T-helper 1 cell treated with Interleukin-12 subunit alpha and Interleukin-12 subunit beta and Interleukin-4 antibody, amounts not matched to agents 30 μg/mL and 1 μg/mL, for 36 hours (primary cell): ENCODE results near the gene ZNF83.
"Not testable (repeated sequence)": the region's sequence is repeated elsewhere in the genome, so short reads cannot be mapped to it uniquely, and the experiment has no call there.

ENCODE experiments used
- H3K27ac Mint-ChIP-seq: one replicate; pipeline ENCODE4 v1.8.0; 2021; ENCODE audit warnings: mild to moderate bottlenecking, mixed read lengths
- H3K27me3 Mint-ChIP-seq: one replicate; pipeline ENCODE4 v1.8.0; 2021; ENCODE audit warnings: low read depth, mixed read lengths
- H3K36me3 Mint-ChIP-seq: one replicate; pipeline ENCODE4 v1.8.0; 2021; ENCODE audit warnings: low read depth, mixed read lengths
- H3K4me1 Mint-ChIP-seq: one replicate; pipeline ENCODE4 v1.8.0; 2021; ENCODE audit warnings: low read depth, mixed read lengths
- H3K4me3 Mint-ChIP-seq: one replicate; pipeline ENCODE4 v1.8.0; 2021; ENCODE audit warnings: mild to moderate bottlenecking, moderate library complexity, mixed read lengths
- H3K9me3 Mint-ChIP-seq: one replicate; pipeline ENCODE4 v1.8.0; 2021; ENCODE audit warnings: mixed read lengths

ZNF83 gene

GRCh38 chr19:52613299-52613906, 24.8 kb downstream of the ZNF83 start:
- Mint-ChIP-seq H3K27me3 (no peaks in the 10 kb centered on the region), H3K9me3 (peaks cover 75% of the 10 kb centered on the region), H3K36me3 (peaks cover 74% of the 10 kb centered on the region), H3K4me1 (peaks cover 4% of the 10 kb centered on the region), H3K27ac (no peak overlapping the region), H3K4me3 (no peak overlapping the region)

GRCh38 chr19:52603558-52604207, 34.5 kb downstream of the ZNF83 start:
- H3K4me1 Mint-ChIP-seq = peaks cover 13% of the 10 kb centered on the region
- H3K4me3 Mint-ChIP-seq = no peak overlapping the region
- no peak overlapping the region for H3K27ac Mint-ChIP-seq
- peaks cover 50% of the 10 kb centered on the region for H3K9me3 Mint-ChIP-seq
- H3K36me3 Mint-ChIP-seq = peaks cover 47% of the 10 kb centered on the region
- H3K27me3 Mint-ChIP-seq = no peaks in the 10 kb centered on the region

GRCh38 chr19:52602941-52603340, 35.2 kb downstream of the ZNF83 start:
- H3K36me3 Mint-ChIP-seq = peaks cover 43% of the 10 kb centered on the region
- peaks cover 13% of the 10 kb centered on the region for H3K4me1 Mint-ChIP-seq
- no peak overlapping the region for H3K27ac Mint-ChIP-seq
- H3K9me3 Mint-ChIP-seq = peaks cover 49% of the 10 kb centered on the region
- H3K4me3 Mint-ChIP-seq = no peak overlapping the region
- no peaks in the 10 kb centered on the region for H3K27me3 Mint-ChIP-seq

GRCh38 chr19:52601974-52602366, 36.2 kb downstream of the ZNF83 start:
- H3K4me3 Mint-ChIP-seq = peak overlapping the region; percentile 93
- H3K9me3 Mint-ChIP-seq = peaks cover 53% of the 10 kb centered on the region
- peak overlapping the region; percentile 71 for H3K27ac Mint-ChIP-seq
- peaks cover 13% of the 10 kb centered on the region for H3K4me1 Mint-ChIP-seq
- peaks cover 49% of the 10 kb centered on the region for H3K36me3 Mint-ChIP-seq
- H3K27me3 Mint-ChIP-seq = not testable (repeated sequence)

GRCh38 chr19:52601025-52601973, 36.9 kb downstream of the ZNF83 start:
- Mint-ChIP-seq H3K9me3 (peaks cover 53% of the 10 kb centered on the region), H3K36me3 (peaks cover 52% of the 10 kb centered on the region)

DNA sequence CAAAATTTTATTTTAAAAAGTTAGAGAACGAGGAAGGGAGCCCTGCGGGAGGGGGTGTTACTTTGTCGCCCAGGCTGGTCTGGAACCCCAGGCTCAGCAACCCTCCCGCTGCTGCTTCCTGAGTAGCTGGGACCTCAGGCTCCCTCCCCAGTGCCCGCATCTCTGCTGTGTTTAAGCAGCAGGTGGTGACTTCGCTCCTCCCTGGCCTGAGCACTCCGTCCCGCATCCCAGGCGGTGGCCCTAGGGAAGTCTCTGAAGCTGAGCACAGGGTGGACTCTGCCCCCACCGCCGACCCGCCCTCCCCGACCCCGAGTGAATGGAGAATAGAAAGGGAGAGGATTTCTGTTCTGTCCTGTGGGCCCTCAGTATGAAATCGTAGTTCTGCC, 37.5 kb downstream of the ZNF83 start:
- H3K27ac Mint-ChIP-seq = no peak overlapping the region
- H3K4me3 Mint-ChIP-seq = peak overlapping the region; percentile 93
- peaks cover 55% of the 10 kb centered on the region for H3K9me3 Mint-ChIP-seq
- H3K27me3 Mint-ChIP-seq = no peaks in the 10 kb centered on the region
- peaks cover 54% of the 10 kb centered on the region for H3K36me3 Mint-ChIP-seq
- H3K4me1 Mint-ChIP-seq = peaks cover 10% of the 10 kb centered on the region

More at GRCh38 chr19:52601025-52601973, 36.9 kb downstream of the ZNF83 start:
- no peaks in the 10 kb centered on the region for H3K27me3 Mint-ChIP-seq
- peaks cover 11% of the 10 kb centered on the region for H3K4me1 Mint-ChIP-seq
- H3K4me3 Mint-ChIP-seq = peak overlapping the region; percentile 93
- peak overlapping the region; percentile 71 for H3K27ac Mint-ChIP-seq

- H3K4me3 Mint-ChIP-seq = no peak overlapping the region
- no peak overlapping the region for H3K27ac Mint-ChIP-seq
- H3K36me3 Mint-ChIP-seq = peaks cover 56% of the 10 kb centered on the region
- H3K27me3 Mint-ChIP-seq = no peaks in the 10 kb centered on the region
- H3K4me1 Mint-ChIP-seq = peaks cover 8% of the 10 kb centered on the region
- H3K9me3 Mint-ChIP-seq = peaks cover 50% of the 10 kb centered on the region
Measured at GRCh38 chr19:52599241-52599640, 38.9 kb downstream of the ZNF83 start.

DNA sequence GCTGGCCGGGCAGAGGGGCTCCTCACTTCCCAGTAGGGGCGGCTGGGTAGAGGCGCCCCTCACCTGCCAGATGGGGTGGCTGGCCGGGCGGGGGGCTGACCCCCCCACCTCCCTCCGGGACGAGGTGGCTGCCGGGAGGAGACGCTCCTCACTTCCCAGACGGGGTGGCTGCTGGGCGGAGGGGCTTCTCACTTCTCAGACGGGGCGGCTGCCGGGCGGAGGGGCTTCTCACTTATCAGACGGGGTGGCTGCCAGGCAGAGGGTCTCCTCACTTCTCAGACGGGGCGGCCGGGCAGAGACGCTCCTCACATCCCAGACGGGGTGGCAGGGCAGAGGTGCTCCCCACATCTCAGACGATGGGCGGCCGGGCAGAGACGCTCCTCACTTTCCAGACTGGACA, 44.7 kb downstream of the ZNF83 start:
- H3K27me3 Mint-ChIP-seq, H3K4me3 Mint-ChIP-seq, H3K27ac Mint-ChIP-seq, H3K4me1 Mint-ChIP-seq: not testable (repeated sequence)
- Mint-ChIP-seq H3K9me3 (peaks cover 44% of the 10 kb centered on the region), H3K36me3 (peaks cover 76% of the 10 kb centered on the region)

DNA sequence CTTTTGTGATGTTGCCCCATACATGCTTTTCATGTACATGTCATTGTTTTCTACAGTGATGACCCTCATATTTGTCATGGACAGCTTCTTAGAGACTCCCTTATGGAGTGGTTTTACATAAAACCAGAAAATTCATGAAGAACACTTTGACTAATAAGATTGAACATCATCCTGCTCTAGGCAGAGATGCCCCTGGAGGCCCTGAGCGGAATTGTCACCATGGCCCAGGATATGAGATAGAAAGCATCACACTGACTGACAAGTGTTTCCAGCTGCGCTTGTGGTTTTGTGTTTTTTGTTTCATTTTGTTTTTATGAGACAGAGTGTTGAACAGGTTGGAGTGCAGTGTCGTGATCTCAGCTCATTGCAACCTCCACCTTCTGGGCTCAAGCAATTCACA, 45.9 kb downstream of the ZNF83 start:
- Mint-ChIP-seq H3K4me1 (no peaks in the 10 kb centered on the region), H3K36me3 (peaks cover 77% of the 10 kb centered on the region)

DNA sequence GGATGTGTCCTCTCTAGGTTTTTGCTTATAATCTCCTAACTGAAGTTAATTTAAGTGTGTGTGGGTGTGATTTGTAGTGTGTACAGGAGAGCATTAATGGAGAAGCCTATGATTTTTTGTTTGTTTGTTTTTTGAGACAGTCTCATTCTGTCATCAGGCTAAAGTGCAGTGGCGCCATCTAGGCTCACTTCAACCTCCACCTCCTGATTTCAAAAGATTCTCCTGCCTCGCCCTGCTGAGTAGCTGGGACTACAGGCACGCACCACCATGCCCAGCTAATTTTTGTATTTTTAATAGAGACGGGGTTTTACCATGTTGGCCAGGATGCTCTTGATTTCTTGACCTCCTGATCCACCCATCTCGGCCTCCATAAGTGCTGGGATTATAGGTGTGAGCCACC, 47.4 kb downstream of the ZNF83 start:
- H3K27ac Mint-ChIP-seq = no peak overlapping the region
- peaks cover 71% of the 10 kb centered on the region for H3K36me3 Mint-ChIP-seq

More for the DNA sequence above, 45.9 kb downstream of the ZNF83 start:
- Mint-ChIP-seq H3K27ac (no peak overlapping the region), H3K27me3 (no peaks in the 10 kb centered on the region), H3K4me3 (no peak overlapping the region), H3K9me3 (peaks cover 46% of the 10 kb centered on the region)

GRCh38 chr19:52585604-52586003, 52.6 kb downstream of the ZNF83 start:
- no peaks in the 10 kb centered on the region for H3K4me1 Mint-ChIP-seq
- peaks cover 73% of the 10 kb centered on the region for H3K36me3 Mint-ChIP-seq
- no peak overlapping the region for H3K27ac Mint-ChIP-seq
- no peaks in the 10 kb centered on the region for H3K27me3 Mint-ChIP-seq
- peaks cover 50% of the 10 kb centered on the region for H3K9me3 Mint-ChIP-seq
- no peak overlapping the region for H3K4me3 Mint-ChIP-seq

More for the DNA sequence above, 47.4 kb downstream of the ZNF83 start:
- no peak overlapping the region for H3K4me3 Mint-ChIP-seq
- H3K9me3 Mint-ChIP-seq = peaks cover 35% of the 10 kb centered on the region
- H3K27me3 Mint-ChIP-seq = no peaks in the 10 kb centered on the region
- H3K4me1 Mint-ChIP-seq = no peaks in the 10 kb centered on the region

DNA sequence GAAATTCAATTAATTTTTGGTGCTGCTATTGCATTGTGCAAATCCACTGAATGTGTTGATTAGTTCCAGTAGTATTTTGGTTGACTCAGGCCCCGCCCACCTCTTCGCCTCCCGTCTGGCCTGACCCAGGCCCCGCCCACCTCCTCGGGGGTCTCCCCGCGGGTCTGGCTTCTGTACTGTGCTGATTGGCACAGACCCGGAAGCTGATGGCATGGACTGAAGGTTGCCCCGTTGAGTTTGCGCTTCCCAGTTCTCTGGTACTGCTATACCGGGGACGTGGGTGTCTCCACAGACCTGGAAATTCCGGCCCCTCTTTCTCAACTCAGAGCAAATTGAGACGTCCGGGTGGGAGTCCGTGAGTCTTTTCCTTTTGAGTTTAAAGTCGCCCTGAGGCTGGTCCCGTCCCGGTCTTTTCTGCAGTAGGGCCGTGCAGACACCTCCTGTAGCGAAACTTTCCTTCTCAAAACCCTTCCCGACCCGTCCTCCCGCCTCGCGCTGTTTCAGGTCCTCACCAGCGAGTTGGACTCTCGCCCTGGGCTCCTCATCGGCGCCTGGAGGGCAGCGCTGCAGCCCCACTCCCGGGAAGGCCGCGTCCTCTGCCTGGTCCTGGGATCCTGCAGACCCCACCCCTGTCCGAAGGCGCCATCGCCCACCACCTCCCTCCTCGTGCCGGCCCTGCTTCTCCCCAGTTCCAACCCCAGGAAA, 53.3 kb downstream of the ZNF83 start:
- H3K4me3 Mint-ChIP-seq = no peak overlapping the region
- peaks cover 50% of the 10 kb centered on the region for H3K9me3 Mint-ChIP-seq
- no peaks in the 10 kb centered on the region for H3K27me3 Mint-ChIP-seq
- peaks cover 71% of the 10 kb centered on the region for H3K36me3 Mint-ChIP-seq
- no peak overlapping the region for H3K27ac Mint-ChIP-seq
- H3K4me1 Mint-ChIP-seq = no peaks in the 10 kb centered on the region

- Mint-ChIP-seq H3K9me3 (peaks cover 45% of the 10 kb centered on the region), H3K27ac (peak within 1 kb of the TSS; percentile 97), H3K27me3 (no peaks in the 10 kb centered on the region), H3K4me3 (peak within 1 kb of the TSS; percentile 94), H3K4me1 (peaks cover 15% of the 10 kb centered on the region), H3K36me3 (peaks cover 59% of the 10 kb centered on the region)
Measured at GRCh38 chr19:52570000-52570861, 67.9 kb downstream of the ZNF83 start, which contains the start of gene ZNF701. Gene ZNF701 (plus strand): TSS chr19:52570287. CDS start chr19:52574148, 3,861 bp downstream.
